GM12801 (cell line): ENCODE results near the gene NUBP1.

Source experiments
- TF ChIP-seq, protein P1 (sequence below): IDR thresholded peaks from one replicate; pipeline ENCODE4 v1.5.1; 2011; ENCODE audit warnings: control low read depth; ENCODE audit not compliant: insufficient read length; ENCODE audit errors: extremely low read depth

NUBP1 gene

GRCh38 chr16:10813099-10813455 lies 69.4 kb downstream of the NUBP1 start:
- TF ChIP-seq, protein P1, sequence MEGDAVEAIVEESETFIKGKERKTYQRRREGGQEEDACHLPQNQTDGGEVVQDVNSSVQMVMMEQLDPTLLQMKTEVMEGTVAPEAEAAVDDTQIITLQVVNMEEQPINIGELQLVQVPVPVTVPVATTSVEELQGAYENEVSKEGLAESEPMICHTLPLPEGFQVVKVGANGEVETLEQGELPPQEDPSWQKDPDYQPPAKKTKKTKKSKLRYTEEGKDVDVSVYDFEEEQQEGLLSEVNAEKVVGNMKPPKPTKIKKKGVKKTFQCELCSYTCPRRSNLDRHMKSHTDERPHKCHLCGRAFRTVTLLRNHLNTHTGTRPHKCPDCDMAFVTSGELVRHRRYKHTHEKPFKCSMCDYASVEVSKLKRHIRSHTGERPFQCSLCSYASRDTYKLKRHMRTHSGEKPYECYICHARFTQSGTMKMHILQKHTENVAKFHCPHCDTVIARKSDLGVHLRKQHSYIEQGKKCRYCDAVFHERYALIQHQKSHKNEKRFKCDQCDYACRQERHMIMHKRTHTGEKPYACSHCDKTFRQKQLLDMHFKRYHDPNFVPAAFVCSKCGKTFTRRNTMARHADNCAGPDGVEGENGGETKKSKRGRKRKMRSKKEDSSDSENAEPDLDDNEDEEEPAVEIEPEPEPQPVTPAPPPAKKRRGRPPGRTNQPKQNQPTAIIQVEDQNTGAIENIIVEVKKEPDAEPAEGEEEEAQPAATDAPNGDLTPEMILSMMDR = no peak

- TF ChIP-seq, protein P1 = no peak
These were observed 73.9 kb downstream of the NUBP1 start for GRCh38 chr16:10817514-10817913.

- TF ChIP-seq, protein P1 = no peak
These were observed 74.6 kb downstream of the NUBP1 start, which contains the start of gene TVP23A for GRCh38 chr16:10817963-10818941. Gene TVP23A (minus strand): TSS chr16:10818794. CDS start chr16:10818493, 301 bp downstream.
